ENCODE results near the gene BACE1-AS. TPM values are rescaled to one million over a fixed set of nuclear protein-coding genes. Genes with fewer than 3 reads are reported as not detected.

Gene BACE1-AS
- total RNA-seq, 2 experiments from 2014 or later = 4.5 to 5.1 TPM

DNA sequence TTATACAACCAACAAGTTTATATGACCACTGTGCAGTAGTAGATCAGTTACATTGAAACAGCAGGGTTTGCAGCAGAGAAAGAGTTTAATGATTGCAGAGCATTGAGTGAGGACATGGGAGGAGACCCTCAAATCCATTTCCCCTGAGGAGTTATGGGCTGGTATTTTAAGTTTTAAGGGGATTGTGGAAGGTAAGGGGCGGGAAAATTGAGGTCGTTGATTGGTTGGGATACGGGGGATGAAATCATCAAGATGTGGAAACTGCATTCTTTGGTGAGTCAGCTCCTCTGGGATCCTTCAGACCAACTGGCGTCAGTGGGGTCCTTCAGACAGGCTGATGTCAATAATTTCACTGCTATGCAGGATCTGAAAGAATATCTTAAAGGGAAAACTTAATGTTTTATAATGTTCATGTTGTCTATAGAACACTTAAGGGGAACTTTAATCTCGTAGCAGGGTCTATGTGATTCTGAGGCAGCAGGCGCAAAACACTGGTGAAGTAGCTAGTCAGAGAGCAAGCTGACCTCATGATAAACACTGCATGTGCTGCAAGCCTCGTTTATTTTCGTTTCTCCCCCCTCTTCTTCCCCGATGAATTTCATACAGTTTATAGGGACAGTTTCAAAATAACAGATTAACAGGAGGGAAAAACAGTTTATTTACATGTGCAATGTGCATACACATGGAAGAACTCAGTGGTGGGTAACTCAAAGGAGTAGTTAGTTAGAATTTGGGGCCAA is 17.4 kb upstream of the BACE1-AS start:
- no peak overlapping the region for H3K27ac Mint-ChIP-seq
- no peak overlapping the region for H3K4me3 Mint-ChIP-seq
- H3K27me3 Mint-ChIP-seq = no peaks in the 10 kb centered on the region
- H3K9me3 Mint-ChIP-seq (ENCODE audit: low read depth) = peaks cover 7% of the 10 kb centered on the region
- ATAC-seq (no peak), DNase-seq (no peak)
- H3K36me3 Mint-ChIP-seq = peaks cover 18% of the 10 kb centered on the region
- peaks cover 11% of the 10 kb centered on the region for H3K4me1 Mint-ChIP-seq
- CTCF ChIA-PET = interaction anchor here (0.7 kb wide), 2 partner anchors 31 to 450 kb away, joined by 3 read pairs; no protein-coding TSS in a partner anchor

DNA sequence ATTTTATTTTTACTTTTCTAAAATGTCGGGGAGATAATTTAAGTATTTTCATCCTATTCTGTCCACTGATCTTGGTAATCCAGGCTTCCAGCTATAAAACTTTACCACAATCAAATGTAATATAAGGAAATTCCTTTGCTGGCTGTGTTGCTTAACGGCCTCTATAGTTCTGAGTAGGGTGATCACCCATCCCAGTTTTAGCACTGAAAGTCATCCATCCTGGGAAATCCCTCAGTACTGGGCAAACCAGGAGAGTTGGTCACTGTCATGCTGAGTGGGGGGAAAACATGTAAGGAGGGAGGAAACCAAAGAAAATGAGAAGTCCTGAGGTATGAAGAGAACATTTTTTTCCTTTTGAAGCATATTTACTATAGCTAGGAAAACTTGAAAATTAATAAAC is 12.8 kb upstream of the BACE1-AS start:
- H3K36me3 Mint-ChIP-seq = peaks cover 27% of the 10 kb centered on the region
- peak overlapping the region; percentile 59 for H3K27ac Mint-ChIP-seq
- H3K9me3 Mint-ChIP-seq (ENCODE audit: low read depth) = peaks cover 3% of the 10 kb centered on the region
- ATAC-seq (no peak), DNase-seq (no peak)
- no peak overlapping the region for H3K4me3 Mint-ChIP-seq
- H3K4me1 Mint-ChIP-seq = peaks cover 30% of the 10 kb centered on the region
- CTCF ChIA-PET = no interaction called here
- H3K27me3 Mint-ChIP-seq = no peaks in the 10 kb centered on the region

- ATAC-seq = peak; percentile 84
- Mint-ChIP-seq H3K4me1 (peaks cover 30% of the 10 kb centered on the region), H3K27me3 (no peaks in the 10 kb centered on the region), H3K27ac (peak overlapping the region; percentile 92), H3K36me3 (peaks cover 22% of the 10 kb centered on the region), H3K9me3 (ENCODE audit: low read depth) (no peaks in the 10 kb centered on the region), H3K4me3 (peak overlapping the region; percentile 38)
- CTCF ChIA-PET = interaction anchor here (1.1 kb wide), 1 partner anchor 47 kb away, joined by 4 read pairs; the partner anchor contains the start of gene RNF214
- no peak for DNase-seq
Measured at GRCh38 chr11:117279711-117280376, 11.3 kb upstream of the BACE1-AS start.

GRCh38 chr11:117281159-117281558 is 10.0 kb upstream of the BACE1-AS start:
- DNase-seq = no peak
- Mint-ChIP-seq H3K27me3 (no peaks in the 10 kb centered on the region), H3K4me1 (peaks cover 21% of the 10 kb centered on the region), H3K9me3 (ENCODE audit: low read depth) (no peaks in the 10 kb centered on the region), H3K4me3 (no peak overlapping the region), H3K27ac (no peak overlapping the region), H3K36me3 (peaks cover 26% of the 10 kb centered on the region)
- no peak for ATAC-seq
- CTCF ChIA-PET = no interaction called here

DNA sequence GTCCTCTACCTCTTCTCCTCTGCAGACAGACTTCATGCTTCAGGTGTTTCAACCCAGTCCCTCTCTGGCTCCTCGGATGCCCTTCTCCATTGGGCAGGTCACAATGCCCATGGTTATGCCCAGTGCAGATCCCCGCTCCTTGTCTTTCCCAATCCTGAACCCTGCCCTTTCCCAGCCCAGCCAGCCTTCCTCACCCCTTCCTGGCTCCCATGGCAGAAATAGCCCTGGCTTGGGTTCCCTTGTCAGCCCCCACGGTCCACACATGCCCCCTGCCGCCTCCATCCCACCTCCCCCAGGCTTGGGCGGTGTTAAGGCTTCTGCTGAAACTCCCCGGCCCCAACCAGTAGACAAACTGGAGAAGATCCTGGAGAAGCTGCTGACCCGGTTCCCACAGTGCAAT is 9.3 kb upstream of the BACE1-AS start:
- peaks cover 29% of the 10 kb centered on the region for H3K36me3 Mint-ChIP-seq
- CTCF ChIA-PET = no interaction called here
- ATAC-seq = no peak
- no peak overlapping the region for H3K27ac Mint-ChIP-seq
- H3K9me3 Mint-ChIP-seq (ENCODE audit: low read depth) = no peaks in the 10 kb centered on the region
- DNase-seq = no peak
- no peaks in the 10 kb centered on the region for H3K27me3 Mint-ChIP-seq
- H3K4me3 Mint-ChIP-seq = no peak overlapping the region
- peaks cover 21% of the 10 kb centered on the region for H3K4me1 Mint-ChIP-seq

GRCh38 chr11:117282956-117283355 is 8.2 kb upstream of the BACE1-AS start:
- no peak for DNase-seq
- Mint-ChIP-seq H3K4me1 (peaks cover 21% of the 10 kb centered on the region), H3K27me3 (no peaks in the 10 kb centered on the region), H3K4me3 (no peak overlapping the region), H3K36me3 (peaks cover 29% of the 10 kb centered on the region), H3K9me3 (ENCODE audit: low read depth) (no peaks in the 10 kb centered on the region), H3K27ac (no peak overlapping the region)
- CTCF ChIA-PET = interaction anchor here (1.1 kb wide), 2 partner anchors 36 to 51 kb away, joined by 3 read pairs; partner anchors contain the start of gene PCSK7
- ATAC-seq = no peak

DNA sequence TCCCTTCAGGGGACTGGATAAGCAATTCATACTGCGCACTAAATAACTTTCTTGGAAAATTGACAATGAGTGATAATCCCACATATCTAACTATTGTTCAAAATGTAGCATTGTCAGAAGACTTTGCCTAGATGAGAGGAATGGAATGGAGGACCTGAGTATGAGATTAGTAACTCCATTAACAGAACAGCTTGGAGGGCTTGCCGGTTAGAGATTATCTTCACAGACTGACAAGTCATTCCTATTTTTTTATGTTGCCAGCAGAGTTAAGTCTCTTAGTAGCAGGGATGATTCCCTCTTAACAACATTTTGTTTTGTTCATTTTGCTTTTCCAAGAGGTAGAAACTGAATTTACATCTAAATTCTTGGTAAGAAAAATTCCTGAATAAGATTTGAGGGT is 7.1 kb upstream of the BACE1-AS start:
- no peaks in the 10 kb centered on the region for H3K9me3 Mint-ChIP-seq (ENCODE audit: low read depth)
- DNase-seq (no peak), ATAC-seq (no peak)
- no peaks in the 10 kb centered on the region for H3K27me3 Mint-ChIP-seq
- H3K4me3 Mint-ChIP-seq = no peak overlapping the region
- CTCF ChIA-PET = no interaction called here
- peaks cover 18% of the 10 kb centered on the region for H3K4me1 Mint-ChIP-seq
- no peak overlapping the region for H3K27ac Mint-ChIP-seq
- peaks cover 29% of the 10 kb centered on the region for H3K36me3 Mint-ChIP-seq

DNA sequence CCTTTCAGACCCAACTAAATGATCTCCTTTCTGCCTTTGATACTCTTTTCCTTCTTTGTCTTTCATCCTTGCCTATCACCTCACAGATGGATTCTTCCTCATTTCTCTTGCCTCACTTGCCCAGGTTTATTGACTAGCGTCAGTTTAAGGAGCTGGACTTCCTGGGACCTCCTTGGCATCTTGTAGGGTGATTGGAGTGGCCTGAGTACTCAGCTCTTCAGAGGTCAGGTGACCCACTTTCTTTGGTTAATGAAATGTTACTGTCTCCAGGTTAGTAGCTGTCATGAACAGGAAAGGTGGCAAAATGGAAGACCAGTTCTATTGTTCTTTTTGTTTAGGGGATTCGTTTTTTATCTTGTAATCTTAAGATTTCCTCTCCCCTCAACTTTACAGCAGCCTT is 4.6 kb upstream of the BACE1-AS start:
- no peak overlapping the region for H3K27ac Mint-ChIP-seq
- H3K27me3 Mint-ChIP-seq = no peaks in the 10 kb centered on the region
- peaks cover 25% of the 10 kb centered on the region for H3K36me3 Mint-ChIP-seq
- CTCF ChIA-PET = no interaction called here
- DNase-seq = no peak
- H3K9me3 Mint-ChIP-seq (ENCODE audit: low read depth) = no peaks in the 10 kb centered on the region
- H3K4me3 Mint-ChIP-seq = no peak overlapping the region
- H3K4me1 Mint-ChIP-seq = no peaks in the 10 kb centered on the region
- no peak for ATAC-seq

GRCh38 chr11:117287668-117288067 is 3.5 kb upstream of the BACE1-AS start:
- H3K9me3 Mint-ChIP-seq (ENCODE audit: low read depth) = no peaks in the 10 kb centered on the region
- no peak for DNase-seq
- peaks cover 16% of the 10 kb centered on the region for H3K36me3 Mint-ChIP-seq
- H3K4me3 Mint-ChIP-seq = no peak overlapping the region
- CTCF ChIA-PET = interaction anchor here (1.4 kb wide), 1 partner anchor 25 kb away, joined by 4 read pairs; no protein-coding TSS in a partner anchor
- no peak for ATAC-seq
- H3K27ac Mint-ChIP-seq = no peak overlapping the region
- H3K4me1 Mint-ChIP-seq = no peaks in the 10 kb centered on the region
- H3K27me3 Mint-ChIP-seq = no peaks in the 10 kb centered on the region

- CTCF ChIA-PET = no interaction called here
- ATAC-seq = no peak
- H3K4me3 Mint-ChIP-seq = no peak overlapping the region
- DNase-seq = no peak
- peaks cover 11% of the 10 kb centered on the region for H3K36me3 Mint-ChIP-seq
- H3K4me1 Mint-ChIP-seq = no peaks in the 10 kb centered on the region
- no peaks in the 10 kb centered on the region for H3K9me3 Mint-ChIP-seq (ENCODE audit: low read depth)
- no peaks in the 10 kb centered on the region for H3K27me3 Mint-ChIP-seq
- no peak overlapping the region for H3K27ac Mint-ChIP-seq
Measured at GRCh38 chr11:117289795-117290194, 1.4 kb upstream of the BACE1-AS start.

DNA sequence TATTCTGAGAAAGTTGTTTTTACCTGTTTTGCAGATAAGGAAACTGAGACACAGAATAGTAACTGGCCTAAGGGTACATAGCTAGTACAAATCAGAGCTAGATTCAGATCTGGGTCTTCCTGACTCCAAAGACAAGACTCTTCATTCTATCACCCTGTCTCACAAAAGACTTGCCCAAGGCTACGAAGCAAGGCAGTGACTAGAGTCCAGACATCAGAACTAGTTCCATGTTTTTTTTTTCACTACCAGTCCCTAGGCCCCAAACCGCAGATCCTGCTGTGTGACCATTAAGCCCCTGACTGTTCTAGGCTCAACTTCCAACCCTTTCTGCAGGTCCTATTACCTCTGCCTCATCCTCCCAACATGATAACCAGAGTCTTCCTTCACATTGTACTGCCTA is 1.5 kb downstream of the BACE1-AS start:
- Mint-ChIP-seq H3K9me3 (ENCODE audit: low read depth) (no peaks in the 10 kb centered on the region), H3K4me3 (no peak overlapping the region), H3K27ac (no peak overlapping the region), H3K27me3 (no peaks in the 10 kb centered on the region), H3K4me1 (no peaks in the 10 kb centered on the region), H3K36me3 (no peaks in the 10 kb centered on the region)
- DNase-seq (no peak), ATAC-seq (no peak)
- CTCF ChIA-PET = no interaction called here

GRCh38 chr11:117295438-117296137 is 4.4 kb downstream of the BACE1-AS start:
- no peaks in the 10 kb centered on the region for H3K27me3 Mint-ChIP-seq
- H3K9me3 Mint-ChIP-seq (ENCODE audit: low read depth) = no peaks in the 10 kb centered on the region
- H3K36me3 Mint-ChIP-seq = no peaks in the 10 kb centered on the region
- H3K4me3 Mint-ChIP-seq = no peak overlapping the region
- H3K4me1 Mint-ChIP-seq = no peaks in the 10 kb centered on the region
- H3K27ac Mint-ChIP-seq = no peak overlapping the region
- ATAC-seq (no peak), DNase-seq (no peak)
- CTCF ChIA-PET = no interaction called here

GRCh38 chr11:117296881-117297280 is 5.7 kb downstream of the BACE1-AS start:
- no peaks in the 10 kb centered on the region for H3K9me3 Mint-ChIP-seq (ENCODE audit: low read depth)
- H3K27me3 Mint-ChIP-seq = no peaks in the 10 kb centered on the region
- CTCF ChIA-PET = no interaction called here
- no peaks in the 10 kb centered on the region for H3K4me1 Mint-ChIP-seq
- no peaks in the 10 kb centered on the region for H3K36me3 Mint-ChIP-seq
- H3K27ac Mint-ChIP-seq = no peak overlapping the region
- no peak for ATAC-seq
- no peak for DNase-seq
- H3K4me3 Mint-ChIP-seq = no peak overlapping the region

GRCh38 chr11:117298195-117298594 is 7.0 kb downstream of the BACE1-AS start:
- no peaks in the 10 kb centered on the region for H3K27me3 Mint-ChIP-seq

More at GRCh38 chr11:117298195-117298594, 7.0 kb downstream of the BACE1-AS start:
- ATAC-seq (no peak), DNase-seq (no peak)
- H3K9me3 Mint-ChIP-seq (ENCODE audit: low read depth) = no peaks in the 10 kb centered on the region
- H3K4me3 Mint-ChIP-seq = no peak overlapping the region
- no peaks in the 10 kb centered on the region for H3K36me3 Mint-ChIP-seq
- CTCF ChIA-PET = no interaction called here
- no peaks in the 10 kb centered on the region for H3K4me1 Mint-ChIP-seq
- H3K27ac Mint-ChIP-seq = no peak overlapping the region

Measured in activated CD8-positive, alpha-beta memory T cell treated with anti-CD3 and anti-CD28 coated beads, Interleukin-2, amount 10 ng/mL, durations not matched to agents 7 days and 5 days (primary cell).